ENCODE data around the gene MED27.
A peak's percentile ranks its signal among the peaks of the same experiment; 100 is the strongest.

MED27 gene

GRCh38 chr9:131960311-131960710 lies 119.4 kb downstream of the MED27 start:
- H3K9ac ChIP-seq = no peak overlapping the region
- H3K9me3 ChIP-seq (replicated peaks in 1 of 11) = no peaks in the 10 kb centered on the region
- H4K20me1 ChIP-seq = peaks cover 0 to 27% (median 4%) of the 10 kb centered on the region in 11 experiments; a peak in 7 of 22 replicates
- H3K27ac ChIP-seq = no peak overlapping the region
- no peaks in the 10 kb centered on the region for H3K27me3 ChIP-seq
- no peak overlapping the region for H3K4me2 ChIP-seq
- no peak for TF ChIP-seq Cebpa-rat (IDR thresholded peaks at IDR 0.05)
- peaks cover 0 to 37% (median 10%) of the 10 kb centered on the region in 11 experiments; a peak in 8 of 22 replicates for H3K36me3 ChIP-seq
- no peaks in the 10 kb centered on the region for H3K4me1 ChIP-seq
- no peak overlapping the region for H3K4me3 ChIP-seq

- Histone ChIP-seq H3K36me3 (peaks cover 0 to 36% (median 10%) of the 10 kb centered on the region in 11 experiments; a peak in 8 of 22 replicates), H3K27me3 (no peaks in the 10 kb centered on the region), H3K9me3 (replicated peaks in 1 of 11) (no peaks in the 10 kb centered on the region), H3K4me2 (no peak overlapping the region), H3K4me1 (no peaks in the 10 kb centered on the region), H4K20me1 (peaks cover 0 to 26% (median 4%) of the 10 kb centered on the region in 11 experiments; a peak in 7 of 22 replicates), H3K27ac (no peak overlapping the region), H3K9ac (no peak overlapping the region), H3K4me3 (no peak overlapping the region)
- no peak for TF ChIP-seq Cebpa-rat (IDR thresholded peaks at IDR 0.05)
These were observed 119.8 kb downstream of the MED27 start for GRCh38 chr9:131959887-131960286.

GRCh38 chr9:131959056-131959455 lies 120.6 kb downstream of the MED27 start:
- no peak overlapping the region for H3K4me2 ChIP-seq
- no peaks in the 10 kb centered on the region for H3K27me3 ChIP-seq
- no peak for TF ChIP-seq Cebpa-rat (IDR thresholded peaks at IDR 0.05)
- no peak overlapping the region for H3K4me3 ChIP-seq
- no peaks in the 10 kb centered on the region for H3K9me3 ChIP-seq (replicated peaks in 1 of 11)
- H3K4me1 ChIP-seq = no peaks in the 10 kb centered on the region
- H3K36me3 ChIP-seq = peaks cover 0 to 30% (median 10%) of the 10 kb centered on the region in 11 experiments; a peak in 8 of 22 replicates
- no peak overlapping the region for H3K9ac ChIP-seq
- no peak overlapping the region for H3K27ac ChIP-seq
- H4K20me1 ChIP-seq = peaks cover 0 to 34% (median 8%) of the 10 kb centered on the region in 11 experiments; a peak in 9 of 22 replicates

GRCh38 chr9:131954299-131954698 lies 125.4 kb downstream of the MED27 start:
- H3K27ac ChIP-seq = no peak overlapping the region
- no peaks in the 10 kb centered on the region for H3K9me3 ChIP-seq (replicated peaks in 1 of 11)
- no peak overlapping the region for H3K4me2 ChIP-seq

GRCh38 chr9:131951905-131952304 lies 127.8 kb downstream of the MED27 start:
- Histone ChIP-seq H3K4me2 (no peak overlapping the region), H3K9ac (no peak overlapping the region), H3K4me1 (peaks cover 0 to 2% (median 0%) of the 10 kb centered on the region in 10 experiments; a peak in 4 of 20 replicates), H3K27me3 (no peaks in the 10 kb centered on the region), H3K27ac (no peak overlapping the region), H3K36me3 (peaks cover 0 to 6% (median 0%) of the 10 kb centered on the region in 11 experiments; a peak in 4 of 22 replicates), H3K9me3 (replicated peaks in 1 of 11) (no peaks in the 10 kb centered on the region), H4K20me1 (peaks cover 0 to 52% (median 16%) of the 10 kb centered on the region in 11 experiments; a peak in 13 of 22 replicates), H3K4me3 (no peak overlapping the region)
- no peak for TF ChIP-seq Cebpa-rat (IDR thresholded peaks at IDR 0.05)

More at GRCh38 chr9:131954299-131954698, 125.4 kb downstream of the MED27 start:
- Histone ChIP-seq H3K4me3 (no peak overlapping the region), H4K20me1 (peaks cover 0 to 48% (median 17%) of the 10 kb centered on the region in 11 experiments; a peak in 13 of 22 replicates), H3K9ac (no peak overlapping the region), H3K4me1 (no peaks in the 10 kb centered on the region), H3K27me3 (no peaks in the 10 kb centered on the region), H3K36me3 (peaks cover 0 to 19% (median 6%) of the 10 kb centered on the region in 11 experiments; a peak in 9 of 22 replicates)
- TF ChIP-seq Cebpa-rat (IDR thresholded peaks at IDR 0.05) = no peak

GRCh38 chr9:131951155-131951554 lies 128.5 kb downstream of the MED27 start:
- no peak overlapping the region for H3K9ac ChIP-seq

GRCh38 chr9:131950487-131950886 lies 129.2 kb downstream of the MED27 start:
- Histone ChIP-seq H3K4me3 (no peak overlapping the region), H3K36me3 (peaks cover 0 to 7% (median 3%) of the 10 kb centered on the region in 11 experiments; a peak in 6 of 22 replicates), H4K20me1 (peaks cover 0 to 48% (median 16%) of the 10 kb centered on the region in 11 experiments; a peak in 13 of 22 replicates), H3K27me3 (no peaks in the 10 kb centered on the region), H3K4me1 (peaks cover 0 to 16% (median 0%) of the 10 kb centered on the region in 10 experiments; a peak in 6 of 20 replicates), H3K9me3 (replicated peaks in 1 of 11) (no peaks in the 10 kb centered on the region), H3K9ac (no peak overlapping the region), H3K4me2 (no peak overlapping the region), H3K27ac (no peak overlapping the region)
- TF ChIP-seq Cebpa-rat (IDR thresholded peaks at IDR 0.05) = no peak

More at GRCh38 chr9:131951155-131951554, 128.5 kb downstream of the MED27 start:
- H3K4me1 ChIP-seq = peaks cover 0 to 9% (median 0%) of the 10 kb centered on the region in 10 experiments; a peak in 6 of 20 replicates
- peaks cover 0 to 6% (median 0%) of the 10 kb centered on the region in 11 experiments; a peak in 4 of 22 replicates for H3K36me3 ChIP-seq
- no peak overlapping the region for H3K27ac ChIP-seq
- H3K27me3 ChIP-seq = no peaks in the 10 kb centered on the region
- no peaks in the 10 kb centered on the region for H3K9me3 ChIP-seq (replicated peaks in 1 of 11)
- TF ChIP-seq Cebpa-rat (IDR thresholded peaks at IDR 0.05) = no peak
- no peak overlapping the region for H3K4me2 ChIP-seq
- H3K4me3 ChIP-seq = no peak overlapping the region
- peaks cover 0 to 49% (median 16%) of the 10 kb centered on the region in 11 experiments; a peak in 13 of 22 replicates for H4K20me1 ChIP-seq

- TF ChIP-seq Cebpa-rat (IDR thresholded peaks at IDR 0.05) = no peak
- peak overlapping the region in 2 of 11 experiments; percentile 49 to 76; a peak in 4 of 22 replicates for H3K4me2 ChIP-seq
- peaks cover 0 to 11% (median 5%) of the 10 kb centered on the region in 11 experiments; a peak in 8 of 22 replicates for H3K36me3 ChIP-seq
- peaks cover 0 to 20% (median 1%) of the 10 kb centered on the region in 11 experiments; a peak in 6 of 22 replicates for H4K20me1 ChIP-seq
- no peaks in the 10 kb centered on the region for H3K27me3 ChIP-seq
- peaks cover 0 to 27% (median 0%) of the 10 kb centered on the region in 10 experiments; a peak in 6 of 20 replicates for H3K4me1 ChIP-seq
- H3K9me3 ChIP-seq (replicated peaks in 1 of 11) = no peaks in the 10 kb centered on the region
- H3K27ac ChIP-seq = peak overlapping the region in 3 of 11 experiments; percentile 26 to 45 (median 29); a peak in 4 of 22 replicates
- H3K9ac ChIP-seq = 0 out of 22 replicates have a peak overlapping the region, but pooled peaks of 1 of the 11 experiments have one; percentile 12
- no peak overlapping the region for H3K4me3 ChIP-seq
These were observed 133.5 kb downstream of the MED27 start for GRCh38 chr9:131946180-131946579.

GRCh38 chr9:131943351-131943841 lies 136.3 kb downstream of the MED27 start:
- no peaks in the 10 kb centered on the region for H3K27me3 ChIP-seq
- H3K36me3 ChIP-seq = peaks cover 0 to 24% (median 12%) of the 10 kb centered on the region in 11 experiments; a peak in 10 of 22 replicates
- H3K27ac ChIP-seq = no peak overlapping the region
- no peak overlapping the region for H3K4me2 ChIP-seq
- no peak for TF ChIP-seq Cebpa-rat (IDR thresholded peaks at IDR 0.05)
- no peak overlapping the region for H3K4me3 ChIP-seq
- H3K4me1 ChIP-seq = peaks cover 0 to 27% (median 0%) of the 10 kb centered on the region in 10 experiments; a peak in 6 of 20 replicates
- H3K9me3 ChIP-seq (replicated peaks in 1 of 11) = no peaks in the 10 kb centered on the region
- no peak overlapping the region for H3K9ac ChIP-seq
- peaks cover 0 to 7% (median 0%) of the 10 kb centered on the region in 11 experiments; a peak in 1 of 22 replicates for H4K20me1 ChIP-seq

Data from BLaER1 treated with 17β-estradiol and CSF1 and Interleukin-3, amounts not matched to agents 10 nM and 100 nM (cell line).